Thyroid gland (tissue), 4 donors: ENCODE results near the gene MSH6.

Experiments used
- POLR2A ChIP-seq, 2 donors: fragments of 450-650 bp; IDR thresholded peaks; one replicate each; pipeline ENCODE4 v1.6.1; 2017; ENCODE audit warnings: antibody characterized with exemption in 2 of 2, mild to moderate bottlenecking in 2 of 2, moderate library complexity in 1 of 2
- TF ChIP-seq, protein P1 (sequence below), 6 experiments: fragments of 200-600 bp in 3 of 6; fragments of 450-650 bp in 3 of 6; sonication (generic) in 3 of 6; IDR thresholded peaks; one replicate each; pipeline ENCODE4 v1.5.1; 2016 to 2019; ENCODE audit warnings: antibody characterized with exemption in 6 of 6, mild to moderate bottlenecking in 2 of 6, inconsistent platforms in 1 of 6, moderate library complexity in 1 of 6

DNA sequence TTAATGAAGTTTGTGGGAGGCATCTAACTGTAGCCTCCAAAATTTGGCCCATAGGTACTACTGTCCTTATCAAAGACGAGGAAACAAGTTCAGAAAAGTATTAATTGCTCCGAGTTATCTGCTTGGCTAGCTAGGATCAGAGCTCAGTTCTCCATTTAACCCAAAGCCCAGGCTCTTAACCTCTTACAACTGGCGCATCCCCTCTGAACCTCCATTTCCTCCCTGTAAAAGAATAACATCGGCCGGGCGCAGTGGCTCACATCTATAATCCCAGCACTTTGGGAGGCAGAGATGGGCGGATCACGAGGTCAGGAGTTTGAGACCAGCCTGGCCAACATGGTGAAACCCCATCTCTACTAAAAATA lies 3.5 kb upstream of the MSH6 start:
- TF ChIP-seq POLR2A (IDR thresholded peaks at IDR 0.05): no peak
- TF ChIP-seq, protein P1, sequence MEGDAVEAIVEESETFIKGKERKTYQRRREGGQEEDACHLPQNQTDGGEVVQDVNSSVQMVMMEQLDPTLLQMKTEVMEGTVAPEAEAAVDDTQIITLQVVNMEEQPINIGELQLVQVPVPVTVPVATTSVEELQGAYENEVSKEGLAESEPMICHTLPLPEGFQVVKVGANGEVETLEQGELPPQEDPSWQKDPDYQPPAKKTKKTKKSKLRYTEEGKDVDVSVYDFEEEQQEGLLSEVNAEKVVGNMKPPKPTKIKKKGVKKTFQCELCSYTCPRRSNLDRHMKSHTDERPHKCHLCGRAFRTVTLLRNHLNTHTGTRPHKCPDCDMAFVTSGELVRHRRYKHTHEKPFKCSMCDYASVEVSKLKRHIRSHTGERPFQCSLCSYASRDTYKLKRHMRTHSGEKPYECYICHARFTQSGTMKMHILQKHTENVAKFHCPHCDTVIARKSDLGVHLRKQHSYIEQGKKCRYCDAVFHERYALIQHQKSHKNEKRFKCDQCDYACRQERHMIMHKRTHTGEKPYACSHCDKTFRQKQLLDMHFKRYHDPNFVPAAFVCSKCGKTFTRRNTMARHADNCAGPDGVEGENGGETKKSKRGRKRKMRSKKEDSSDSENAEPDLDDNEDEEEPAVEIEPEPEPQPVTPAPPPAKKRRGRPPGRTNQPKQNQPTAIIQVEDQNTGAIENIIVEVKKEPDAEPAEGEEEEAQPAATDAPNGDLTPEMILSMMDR (IDR thresholded peaks at IDR 0.05): no peak
